Stimulated activated CD4-positive, alpha-beta T cell treated with anti-CD3 and anti-CD28 coated beads, Interleukin-2, amount 100 ng/mL, for 48 hours (primary cell): ENCODE data around the gene PPP2R1A.
"Not testable (repeated sequence)": the region's sequence is repeated elsewhere in the genome, so short reads cannot be mapped to it uniquely, and the experiment has no call there.

Source experiments
- DNase-seq, 2 donors: peaks; one replicate each; pipeline ENCODE4 v3.0.0-alpha.2; 2020

Gene PPP2R1A

DNA sequence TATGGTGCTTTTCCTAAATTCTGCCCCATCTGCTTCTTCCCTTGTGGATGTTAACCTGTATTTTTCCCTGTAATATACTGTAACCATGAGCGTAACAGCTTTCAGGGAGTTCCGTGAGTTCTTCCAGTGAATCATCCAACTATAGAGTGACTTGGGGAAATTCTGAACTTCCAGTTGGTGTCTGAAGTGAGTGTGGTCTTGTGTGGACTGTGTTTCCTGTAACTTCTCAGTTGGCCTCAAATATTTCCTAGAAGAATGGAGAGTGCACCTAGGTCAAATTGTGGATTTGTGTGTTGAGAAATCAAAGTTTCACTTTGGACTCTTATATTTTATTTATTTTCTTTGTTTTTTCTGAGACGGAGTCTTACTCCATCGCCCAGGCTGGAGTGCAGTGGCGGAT is 68.6 kb downstream of the PPP2R1A start:
- DNase-seq, result no peak

GRCh38 chr19:52265556-52265955 is 75.7 kb downstream of the PPP2R1A start:
- DNase-seq, result not testable (repeated sequence)

DNA sequence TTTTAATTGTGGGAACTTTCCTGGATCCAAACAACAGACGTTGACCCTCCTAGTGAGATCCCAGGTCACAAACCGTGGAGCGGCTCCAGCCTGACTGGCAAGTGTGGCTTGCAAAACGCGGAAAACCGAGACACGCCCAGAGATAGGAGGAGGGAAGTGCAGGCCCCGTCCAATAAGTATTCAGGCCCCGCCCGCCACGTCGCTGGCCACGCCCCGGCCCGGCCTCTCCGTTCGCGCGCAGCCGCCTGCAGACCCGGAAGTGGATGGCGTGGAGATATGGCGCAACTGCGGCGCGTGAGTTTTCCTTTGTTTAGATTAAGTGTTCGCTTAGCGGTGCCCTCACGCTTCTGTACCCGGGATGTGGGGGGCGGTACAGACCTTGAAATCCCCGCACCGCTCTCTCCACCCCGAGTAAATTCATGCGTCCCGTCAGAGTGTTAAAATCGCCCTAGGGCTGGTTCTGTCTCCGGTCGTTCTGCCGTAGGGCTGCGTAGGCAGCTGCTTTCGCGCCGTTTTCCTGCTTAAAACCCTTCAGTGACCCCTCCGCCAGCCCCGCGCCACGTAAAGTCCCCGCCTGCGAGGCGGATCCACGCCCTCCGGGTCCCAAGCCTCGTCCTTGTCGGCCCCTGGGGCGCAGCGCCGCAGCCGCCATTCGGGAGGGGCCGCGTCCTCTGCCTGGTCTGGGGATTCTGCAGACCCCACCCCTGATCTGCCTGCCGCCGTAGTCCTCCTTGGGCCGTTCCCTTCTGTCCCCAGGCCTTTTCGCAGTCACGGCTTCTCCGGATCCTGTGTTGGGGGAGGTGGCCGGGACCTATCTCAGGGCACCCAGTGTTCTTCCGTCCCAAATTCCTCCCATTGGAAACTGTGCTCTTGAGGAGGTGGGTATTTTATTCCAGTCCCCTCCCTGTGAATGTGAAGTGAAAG is 79.7 kb downstream of the PPP2R1A start, which contains the start of gene ZNF766:
TSS of gene ZNF766 (plus strand) at position 250 of the 924 bp plus-strand sequence. CDS start at position 277, 27 bp downstream.
- peak; percentile 96 to 98 for DNase-seq

GRCh38 chr19:52270266-52270885 is 80.5 kb downstream of the PPP2R1A start:
- peak in 1 of 2 donors; percentile 1 for DNase-seq

- no peak for DNase-seq
These were observed 83.4 kb downstream of the PPP2R1A start for GRCh38 chr19:52273301-52273700.

DNA sequence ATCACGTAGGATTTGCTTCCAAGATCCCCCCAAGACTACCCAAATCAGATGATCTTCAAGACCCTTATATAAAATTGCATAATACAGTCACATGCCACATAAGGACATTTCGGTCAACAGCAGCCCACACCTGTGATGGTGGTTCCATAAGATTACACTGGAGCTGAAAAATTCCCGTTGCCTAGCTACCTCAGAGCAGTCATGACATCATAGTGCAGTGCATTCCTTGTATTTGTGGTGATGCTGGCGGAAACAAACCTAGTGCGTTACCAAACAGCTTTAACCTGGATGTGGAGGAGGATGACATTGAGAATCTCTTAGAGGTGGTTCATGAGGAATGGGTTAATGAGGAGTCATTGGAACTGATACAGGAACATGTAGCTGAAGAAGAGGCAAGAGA is 84.3 kb downstream of the PPP2R1A start:
- DNase-seq, result no peak

DNA sequence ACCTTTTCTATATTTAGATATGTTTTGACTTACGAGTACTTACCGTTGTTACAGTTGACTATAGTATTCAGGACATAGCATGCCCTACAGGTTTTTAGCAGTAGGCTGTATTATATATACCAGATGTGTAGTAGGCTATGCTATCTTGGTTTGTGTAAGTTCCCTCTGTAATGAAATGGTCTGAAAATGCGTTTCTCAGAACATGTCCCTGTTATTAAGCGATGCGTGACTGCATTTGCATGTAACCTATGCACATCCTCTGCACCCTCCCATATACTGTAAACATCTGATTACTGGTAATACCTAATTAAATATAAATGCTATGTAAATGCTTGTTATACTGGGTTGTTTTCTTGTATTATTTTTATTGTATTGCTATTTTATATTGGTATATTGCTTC is 86.1 kb downstream of the PPP2R1A start:
- DNase-seq, result no peak

GRCh38 chr19:52277471-52277870 is 87.6 kb downstream of the PPP2R1A start:
- no peak for DNase-seq
